Urinary bladder (tissue), 4 donors: ENCODE data around the gene LAPTM4A. TPM values are rescaled to one million over a fixed set of nuclear protein-coding genes. Genes with fewer than 3 reads are reported as not detected.
A peak's percentile ranks its signal among the peaks of the same experiment; 100 is the strongest.

Source experiments
- DNase-seq: peaks from one replicate; pipeline ENCODE4 v3.0.0-alpha.2; 2015; ENCODE audit errors: extremely low spot score
- H3K27ac ChIP-seq: one replicate; pipeline ENCODE4 v1.5.1; 2013; ENCODE audit warnings: low read depth, mild to moderate bottlenecking, moderate library complexity
- H3K36me3 ChIP-seq: one replicate; pipeline ENCODE4 v1.6.1; 2013; ENCODE audit warnings: mild to moderate bottlenecking, moderate library complexity; ENCODE audit not compliant: insufficient read depth
- H3K4me1 ChIP-seq: one replicate; pipeline ENCODE4 v1.6.1; 2013; ENCODE audit warnings: mild to moderate bottlenecking, moderate library complexity; ENCODE audit not compliant: insufficient read depth
- H3K4me3 ChIP-seq: one replicate; pipeline ENCODE4 v1.5.1; 2013; ENCODE audit warnings: low read depth, low read length
- whole genome bisulfite sequencing: extraction: QIAGEN DNeasy Blood & Tissue Kit; methylation state at CpG from one replicate; pipeline ENCODE4 v1.1.7; 2013; 5-methylcytosine and 5-hydroxymethylcytosine counted together
- polyA plus RNA-seq: library from polyadenylated mRNA; stranded (reverse); fragments of 200-250 nt; gene quantifications from one replicate; pipeline ENCODE4 v1.2.3, GENCODE V29; 2013
- total RNA-seq: library from RNA; depleted of rRNA; stranded (reverse); fragments of >200 nt; gene quantifications from one replicate; pipeline ENCODE4 v1.2.3, GENCODE V29; 2014
- donor health status: healthy with polysubstance abuse.
- donor health status: healthy.

LAPTM4A gene
- total and polyA plus RNA-seq, 2 donors: 227 to 412 TPM

DNA sequence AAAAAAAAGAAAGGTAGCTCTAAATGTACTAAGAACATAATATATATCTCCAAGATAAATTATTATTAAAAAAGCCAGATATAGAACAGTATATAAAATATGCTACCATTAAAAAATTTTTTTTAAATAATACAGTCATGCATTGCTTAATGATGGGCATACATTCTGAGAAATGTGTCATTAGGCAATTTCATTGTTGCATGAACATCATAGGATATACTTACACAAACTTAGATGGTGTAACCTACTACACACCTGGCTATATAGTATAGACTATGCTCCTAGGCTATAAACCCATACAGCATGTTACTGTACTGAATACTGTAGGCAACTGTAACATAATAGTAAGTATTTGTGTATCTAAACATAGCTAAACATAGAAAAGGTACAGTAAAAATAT lies 18.3 kb upstream of the LAPTM4A start:
- no peaks in the 10 kb centered on the region for H3K4me1 ChIP-seq
- no peaks in the 10 kb centered on the region for H3K36me3 ChIP-seq
- H3K27ac ChIP-seq: no peak overlapping the region
- DNase-seq: no peak
- H3K4me3 ChIP-seq: no peak overlapping the region

GRCh38 chr2:20067992-20068584 lies 16.7 kb upstream of the LAPTM4A start:
- no peak overlapping the region for H3K27ac ChIP-seq
- H3K4me1 ChIP-seq: no peaks in the 10 kb centered on the region

DNA sequence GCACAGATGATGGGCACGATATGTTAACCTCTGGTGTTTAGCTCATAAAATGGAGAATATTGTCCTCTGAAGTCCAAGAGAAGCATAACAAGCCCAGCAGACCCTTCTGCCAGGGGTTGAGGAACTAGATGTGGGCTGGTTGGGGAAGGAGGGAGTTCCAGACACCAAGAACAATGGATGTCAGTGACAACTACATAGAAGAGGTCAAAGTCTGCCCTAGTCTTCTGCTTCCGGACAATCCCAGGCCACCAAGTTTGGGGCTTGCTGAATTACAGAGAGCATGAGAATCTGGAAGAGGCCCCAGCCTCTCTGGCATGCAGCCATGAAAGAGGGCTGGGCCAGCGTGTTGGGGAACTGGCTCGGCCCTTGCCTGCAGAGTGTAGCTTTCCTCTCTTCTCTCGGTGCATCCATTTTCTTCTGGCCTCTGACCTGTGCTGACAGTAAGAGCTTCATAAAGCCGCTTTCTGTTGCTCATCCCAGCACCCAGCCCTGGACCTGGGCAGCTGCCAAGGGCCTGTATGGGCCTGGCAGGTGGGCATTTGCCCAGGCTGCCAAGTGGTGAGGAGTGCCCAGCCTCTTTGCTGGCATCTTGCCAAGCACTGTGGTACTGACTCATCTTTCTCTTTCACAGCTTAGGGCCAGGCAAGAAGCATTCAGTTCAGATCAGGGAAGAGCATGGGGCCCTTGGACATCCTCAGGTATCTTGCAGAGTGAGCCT lies 14.6 kb upstream of the LAPTM4A start:
- 44% methylated on average over 6 of the region's 6 CpGs for WGBS
- Histone ChIP-seq H3K27ac (no peak overlapping the region), H3K4me3 (no peak overlapping the region), H3K36me3 (no peaks in the 10 kb centered on the region), H3K4me1 (no peaks in the 10 kb centered on the region)
- DNase-seq: no peak

More at GRCh38 chr2:20067992-20068584, 16.7 kb upstream of the LAPTM4A start:
- 49% methylated on average over 3 of the region's 3 CpGs for WGBS
- Histone ChIP-seq H3K4me3 (no peak overlapping the region), H3K36me3 (no peaks in the 10 kb centered on the region)
- no peak for DNase-seq

- DNase-seq: no peak
Observed at GRCh38 chr2:20064841-20065240, 13.4 kb upstream of the LAPTM4A start.

GRCh38 chr2:20064421-20064820 lies 13.0 kb upstream of the LAPTM4A start:
- H3K4me1 ChIP-seq: no peaks in the 10 kb centered on the region
- DNase-seq: no peak
- no peak overlapping the region for H3K4me3 ChIP-seq
- WGBS: 99% methylated on average over 3 of the region's 3 CpGs
- no peaks in the 10 kb centered on the region for H3K36me3 ChIP-seq
- H3K27ac ChIP-seq: no peak overlapping the region

More at GRCh38 chr2:20064841-20065240, 13.4 kb upstream of the LAPTM4A start:
- no peak overlapping the region for H3K27ac ChIP-seq
- no peaks in the 10 kb centered on the region for H3K36me3 ChIP-seq
- H3K4me3 ChIP-seq: no peak overlapping the region
- no peaks in the 10 kb centered on the region for H3K4me1 ChIP-seq

- Histone ChIP-seq H3K27ac (no peak overlapping the region), H3K4me3 (no peak overlapping the region), H3K4me1 (no peaks in the 10 kb centered on the region), H3K36me3 (no peaks in the 10 kb centered on the region)
- 60% methylated on average over 11 of the region's 11 CpGs for WGBS
- peak; percentile 35 for DNase-seq
Observed at GRCh38 chr2:20062615-20063545, 11.5 kb upstream of the LAPTM4A start.

GRCh38 chr2:20061940-20062339 lies 10.5 kb upstream of the LAPTM4A start:
- Histone ChIP-seq H3K4me1 (no peaks in the 10 kb centered on the region), H3K4me3 (no peak overlapping the region), H3K36me3 (no peaks in the 10 kb centered on the region), H3K27ac (peak overlapping the region; percentile 0)
- no peak for DNase-seq
- 96% methylated on average over 5 of the region's 5 CpGs for WGBS

GRCh38 chr2:20061476-20061875 lies 10.0 kb upstream of the LAPTM4A start:
- H3K4me1 ChIP-seq: no peaks in the 10 kb centered on the region
- H3K27ac ChIP-seq: no peak overlapping the region
- H3K4me3 ChIP-seq: no peak overlapping the region
- H3K36me3 ChIP-seq: no peaks in the 10 kb centered on the region
- DNase-seq: no peak
- WGBS: 65% methylated on average over 3 of the region's 3 CpGs

GRCh38 chr2:20060106-20060505 lies 8.7 kb upstream of the LAPTM4A start:
- WGBS: 98% methylated on average over 1 of the region's 1 CpG
- Histone ChIP-seq H3K4me3 (no peak overlapping the region), H3K27ac (no peak overlapping the region), H3K4me1 (no peaks in the 10 kb centered on the region), H3K36me3 (no peaks in the 10 kb centered on the region)
- no peak for DNase-seq

GRCh38 chr2:20057268-20057667 lies 5.8 kb upstream of the LAPTM4A start:
- no peak for DNase-seq
- H3K4me1 ChIP-seq: no peaks in the 10 kb centered on the region
- H3K4me3 ChIP-seq: no peak overlapping the region
- no peak overlapping the region for H3K27ac ChIP-seq
- no peaks in the 10 kb centered on the region for H3K36me3 ChIP-seq
- 96% methylated on average over 1 of the region's 1 CpG for WGBS

- no peak overlapping the region for H3K27ac ChIP-seq
- WGBS: 91% methylated on average over 3 of the region's 3 CpGs
- H3K4me3 ChIP-seq: no peak overlapping the region
- H3K4me1 ChIP-seq: no peaks in the 10 kb centered on the region
- DNase-seq: no peak
- no peaks in the 10 kb centered on the region for H3K36me3 ChIP-seq
Observed at GRCh38 chr2:20054931-20055330, 3.5 kb upstream of the LAPTM4A start.

GRCh38 chr2:20054119-20054518 lies 2.7 kb upstream of the LAPTM4A start:
- 78% methylated on average over 6 of the region's 6 CpGs for WGBS
- no peak for DNase-seq
- Histone ChIP-seq H3K4me1 (no peaks in the 10 kb centered on the region), H3K27ac (no peak overlapping the region), H3K36me3 (no peaks in the 10 kb centered on the region), H3K4me3 (no peak overlapping the region)

GRCh38 chr2:20052861-20053281 lies 1.4 kb upstream of the LAPTM4A start:
- Histone ChIP-seq H3K27ac (no peak overlapping the region), H3K4me1 (no peaks in the 10 kb centered on the region), H3K36me3 (no peaks in the 10 kb centered on the region), H3K4me3 (peak overlapping the region; percentile 43)
- DNase-seq: peak; percentile 67
- 10% methylated on average over 5 of the region's 5 CpGs for WGBS
